Left lung (tissue), 10 donors: ENCODE data around the gene HEBP2. TPM values are rescaled to one million over a fixed set of nuclear protein-coding genes. Genes with fewer than 3 reads are reported as not detected.

ENCODE experiments used
- ATAC-seq: fragments of 200-7000 bp; cut with Tn5 transposase; one replicate; pipeline ENCODE4 v1.9.1; 2020; ENCODE audit warnings: moderate library complexity
- DNase-seq, 4 donors: peaks; one replicate each; pipeline ENCODE4 v3.0.0-alpha.2; 2013 to 2020
- H3K27ac ChIP-seq, 2 donors: fragments of 200-600 bp; sonication (generic) in 1 of 2; one replicate each; pipeline versions ENCODE4 v1.5.0 to v1.8.0; 2020 to 2021
- H3K27me3 ChIP-seq, 2 donors: fragments of 200-600 bp; sonication (generic) in 1 of 2; one replicate each; pipeline versions ENCODE4 v1.5.0 to v1.8.0; 2020 to 2021
- H3K36me3 ChIP-seq, 2 donors: fragments of 200-600 bp; sonication (generic) in 1 of 2; one replicate each; pipeline versions ENCODE4 v1.5.0 to v1.8.0; 2020 to 2021
- H3K4me1 ChIP-seq, 2 donors: fragments of 200-600 bp; one replicate each; pipeline ENCODE4 v1.8.0; 2021
- H3K4me3 ChIP-seq, 2 donors: fragments of 200-600 bp; sonication (generic) in 1 of 2; one replicate each; pipeline versions ENCODE4 v1.5.0 to v1.8.0; 2020 to 2021; ENCODE audit warnings: mild to moderate bottlenecking in 1 of 2
- H3K9me3 ChIP-seq, 2 donors: fragments of 200-600 bp; sonication (generic) in 1 of 2; one replicate each; pipeline versions ENCODE4 v1.5.0 to v1.8.0; 2020 to 2021
- CTCF ChIP-seq, 2 donors: fragments of 200-600 bp; sonication (generic) in 1 of 2; IDR thresholded peaks; one replicate each; pipeline versions ENCODE4 v1.5.0 to v1.8.0; 2021; ENCODE audit warnings: antibody characterized with exemption in 2 of 2
- intact Hi-C, 2 donors: fragments of 100-400 bp; cut with DNase I; formaldehyde crosslinking; loops; one replicate each; pipeline versions ENCODE4 v1.11.2 to v1.14.2; 2022
- polyA plus RNA-seq, 6 donors: library from polyadenylated mRNA; unstranded; fragments of 120-200 nt; gene quantifications; one replicate each; pipeline ENCODE4 v1.2.1, GENCODE V29; 2013; ENCODE audit not compliant: insufficient read length in 6 of 6
- total RNA-seq, 2 donors: library from RNA; stranded (reverse); fragmentation: NEBNext Ultra II Directional; extraction: Animal tissue kit (Norgen Biotek cat#: 25700); gene quantifications; one replicate each; pipeline ENCODE4 v1.2.1, GENCODE V29; 2021
- donor health status: DM: no; HTN: yes; CAD: no.
- donor health status: DM: no; HTN: no; CAD: no.

Gene HEBP2
- total and polyA plus RNA-seq, 8 donors: 44.2 to 54.5 (median 49.4) TPM

- no peak for ATAC-seq
- Histone ChIP-seq H3K9me3 (no peaks in the 10 kb centered on the region), H3K4me3 (no peak overlapping the region), H3K27ac (no peak overlapping the region), H3K36me3 (no peaks in the 10 kb centered on the region), H3K4me1 (no peaks in the 10 kb centered on the region), H3K27me3 (no peaks in the 10 kb centered on the region)
- DNase-seq: no peak
- intact Hi-C loops: no loop called here
- TF ChIP-seq CTCF (IDR thresholded peaks at IDR 0.05): no peak
Observed at GRCh38 chr6:138371452-138371711, 32.6 kb upstream of the HEBP2 start.

GRCh38 chr6:138371720-138372119 is 32.3 kb upstream of the HEBP2 start:
- ATAC-seq (no peak), DNase-seq (no peak)
- H3K27ac ChIP-seq: no peak overlapping the region
- H3K36me3 ChIP-seq: no peaks in the 10 kb centered on the region
- H3K4me3 ChIP-seq: no peak overlapping the region
- TF ChIP-seq CTCF (IDR thresholded peaks at IDR 0.05): no peak
- intact Hi-C loops: no loop called here
- H3K27me3 ChIP-seq: no peaks in the 10 kb centered on the region
- H3K4me1 ChIP-seq: no peaks in the 10 kb centered on the region
- H3K9me3 ChIP-seq: no peaks in the 10 kb centered on the region

GRCh38 chr6:138372711-138373463 is 31.1 kb upstream of the HEBP2 start:
- Histone ChIP-seq H3K9me3 (no peaks in the 10 kb centered on the region), H3K4me3 (no peak overlapping the region), H3K4me1 (no peaks in the 10 kb centered on the region), H3K27me3 (no peaks in the 10 kb centered on the region), H3K36me3 (no peaks in the 10 kb centered on the region), H3K27ac (no peak overlapping the region)
- DNase-seq: no peak
- TF ChIP-seq CTCF (IDR thresholded peaks at IDR 0.05): no peak
- intact Hi-C loops: no loop called here
- ATAC-seq: no peak

- no peak for TF ChIP-seq CTCF (IDR thresholded peaks at IDR 0.05)
- Histone ChIP-seq H3K4me1 (no peaks in the 10 kb centered on the region), H3K9me3 (no peaks in the 10 kb centered on the region), H3K36me3 (no peaks in the 10 kb centered on the region), H3K4me3 (no peak overlapping the region), H3K27ac (no peak overlapping the region), H3K27me3 (no peaks in the 10 kb centered on the region)
- intact Hi-C loops: no loop called here
- ATAC-seq (no peak), DNase-seq (no peak)
Observed at GRCh38 chr6:138374230-138374629, 29.8 kb upstream of the HEBP2 start.

- intact Hi-C loops: no loop called here
- DNase-seq (no peak), ATAC-seq (no peak)
- Histone ChIP-seq H3K4me1 (no peaks in the 10 kb centered on the region), H3K4me3 (no peak overlapping the region), H3K27me3 (no peaks in the 10 kb centered on the region), H3K36me3 (no peaks in the 10 kb centered on the region), H3K9me3 (no peaks in the 10 kb centered on the region), H3K27ac (no peak overlapping the region)
- no peak for TF ChIP-seq CTCF (IDR thresholded peaks at IDR 0.05)
Observed at GRCh38 chr6:138374815-138375214, 29.2 kb upstream of the HEBP2 start.
